HepG2 (cell line): ENCODE data around the gene BOD1L1. TPM values are rescaled to one million over a fixed set of nuclear protein-coding genes. Genes with fewer than 3 reads are reported as not detected.

ENCODE experiments used
- AGO2 ChIP-seq: fragments of 200-400 bp; formaldehyde crosslinking; optimal IDR thresholded peaks from 2 replicates; pipeline ENCODE3; 2017; ENCODE audit warnings: mild to moderate bottlenecking, low read depth, low read length, moderate library complexity
- CBX1 ChIP-seq: IDR thresholded peaks from one replicate; pipeline ENCODE4 v1.6.1; 2016; ENCODE audit warnings: antibody characterized with exemption, low read depth
- FOSL2 ChIP-seq: sonication (generic); formaldehyde crosslinking; IDR thresholded peaks from 2 replicates; pipeline ENCODE4 v1.4.0; 2020; ENCODE audit warnings: missing genetic modification reagents
- FOXK2 ChIP-seq: fragments of 450-650 bp; IDR thresholded peaks from 2 replicates; pipeline ENCODE4 v1.6.1; 2016
- IRF2 ChIP-seq: IDR thresholded peaks from 2 replicates; pipeline ENCODE4 v1.6.1; 2018; ENCODE audit warnings: missing genetic modification reagents, missing compliant biosample characterization
- KDM2A ChIP-seq: sonication (generic); formaldehyde crosslinking; IDR thresholded peaks from 2 replicates; pipeline ENCODE4 v1.4.0; 2020; ENCODE audit warnings: low read depth, missing genetic modification reagents, borderline replicate concordance
- KLF11 ChIP-seq: IDR thresholded peaks from 2 replicates; pipeline ENCODE4 v1.6.1; 2016; ENCODE audit warnings: missing compliant biosample characterization
- MEF2D ChIP-seq: sonication (generic); formaldehyde crosslinking; IDR thresholded peaks from 2 replicates; pipeline ENCODE4 v1.5.1; 2020; ENCODE audit warnings: mild to moderate bottlenecking, missing genetic modification reagents
- PHF5A ChIP-seq: IDR thresholded peaks from one replicate; pipeline ENCODE4 v1.6.1; 2018; ENCODE audit warnings: low read depth, missing genetic modification reagents; ENCODE audit not compliant: unreplicated experiment
- SP4 ChIP-seq: sonication (generic); formaldehyde crosslinking; IDR thresholded peaks from 2 replicates; pipeline ENCODE4 v1.8.1; 2023; ENCODE audit warnings: mild to moderate bottlenecking, missing genetic modification reagents
- SRY ChIP-seq: sonication (generic); formaldehyde crosslinking; IDR thresholded peaks from 2 replicates; pipeline ENCODE4 v1.8.0; 2022; ENCODE audit warnings: mild to moderate bottlenecking, missing genetic modification reagents
- TP53 ChIP-seq: sonication (generic); formaldehyde crosslinking; conservative IDR thresholded peaks from 2 replicates; pipeline ENCODE4 v1.4.0; 2020; ENCODE audit warnings: missing genetic modification reagents
- U2AF2 ChIP-seq: fragments of 200-400 bp; formaldehyde crosslinking; IDR thresholded peaks from 2 replicates; pipeline ENCODE4 v1.6.1; 2017; ENCODE audit warnings: low read depth, mild to moderate bottlenecking, low read length
- WIZ ChIP-seq: sonication (generic); formaldehyde crosslinking; IDR thresholded peaks from 2 replicates; pipeline ENCODE4 v1.5.1; 2020; ENCODE audit warnings: mild to moderate bottlenecking, missing genetic modification reagents
- ZBTB3 ChIP-seq: sonication (generic); formaldehyde crosslinking; IDR thresholded peaks from 2 replicates; pipeline ENCODE4 v1.4.0; 2020; ENCODE audit warnings: low read depth, mild to moderate bottlenecking, moderate library complexity, missing genetic modification reagents, borderline replicate concordance
- ZBTB7B ChIP-seq: sonication (generic); formaldehyde crosslinking; IDR thresholded peaks from 2 replicates; pipeline ENCODE4 v1.4.0; 2020; ENCODE audit warnings: missing genetic modification reagents
- ZIK1 ChIP-seq: sonication (generic); formaldehyde crosslinking; IDR thresholded peaks from 2 replicates; pipeline ENCODE4 v1.5.0; 2020; ENCODE audit warnings: mild to moderate bottlenecking, low read depth, missing genetic modification reagents, borderline replicate concordance
- ZNF280B ChIP-seq: sonication (generic); formaldehyde crosslinking; IDR thresholded peaks from 2 replicates; pipeline ENCODE4 v1.5.0; 2020; ENCODE audit warnings: missing genetic modification reagents, mild to moderate bottlenecking, borderline replicate concordance
- ZNF317 ChIP-seq: sonication (generic); formaldehyde crosslinking; IDR thresholded peaks from 2 replicates; pipeline ENCODE4 v1.5.0; 2020; ENCODE audit warnings: mild to moderate bottlenecking, missing genetic modification reagents
- ZNF614 ChIP-seq: IDR thresholded peaks from 2 replicates; pipeline ENCODE4 v1.6.1; 2018; ENCODE audit warnings: missing biosample characterization, missing genetic modification reagents, inconsistent platforms, borderline replicate concordance
- ZNF713 ChIP-seq: sonication (generic); formaldehyde crosslinking; IDR thresholded peaks from 2 replicates; pipeline ENCODE4 v1.4.0; 2020; ENCODE audit warnings: mild to moderate bottlenecking, missing genetic modification reagents
- ZNF737 ChIP-seq: sonication (generic); formaldehyde crosslinking; IDR thresholded peaks from 2 replicates; pipeline ENCODE4 v1.5.0; 2020; ENCODE audit warnings: missing genetic modification reagents, mild to moderate bottlenecking, borderline replicate concordance
- ZNF788 ChIP-seq: sonication (generic); formaldehyde crosslinking; IDR thresholded peaks from 2 replicates; pipeline ENCODE4 v1.5.0; 2020; ENCODE audit warnings: mild to moderate bottlenecking, missing genetic modification reagents, borderline replicate concordance
- polyA plus RNA-seq, 8 experiments: library from polyadenylated mRNA; depleted of rRNA in 3 of 8; stranded (reverse) in 7 of 8; unstranded in 1 of 8; fragments of >200 nt; fragmentation: Illumina TruSeq in 4 of 8; extraction: Trizol in 4 of 8; gene quantifications; 2 replicates each; pipeline versions ENCODE4 v1.2.1 to v1.2.3, GENCODE V29; 2011 to 2016; ENCODE audit warnings: low read depth in 4 of 8, missing spikeins in 1 of 8, mixed read lengths in 1 of 8; ENCODE audit not compliant: insufficient read depth in 1 of 8
- total RNA-seq, 5 experiments: library from RNA; depleted of rRNA; stranded (reverse); fragments of >200 nt; fragmentation: Illumina TruSeq; extraction: Trizol; gene quantifications; 2 replicates each; pipeline ENCODE4 v1.2.3, GENCODE V29; 2016; ENCODE audit warnings: low read depth in 1 of 5
- TF ChIP-seq, protein P1 (sequence below): sonication (generic); formaldehyde crosslinking; IDR thresholded peaks from 2 replicates; pipeline ENCODE4; 2020; ENCODE audit warnings: missing genetic modification reagents, mild to moderate bottlenecking, borderline replicate concordance
- TF ChIP-seq, protein P2 (sequence below): fragments of 450-650 bp; IDR thresholded peaks from 2 replicates; pipeline ENCODE4 v1.6.1; 2016

Gene BOD1L1
- total and polyA plus RNA-seq, 2 of the 13 experiments (the other 11 are each of a cell fraction or from before 2014, with no cell fraction given) = 11.7 to 17.9 TPM

GRCh38 chr4:13627606-13628311 is at the start of gene BOD1L1 (continued):
- TF ChIP-seq ZNF317 (CRISPR knock-in tag) = peak; percentile 41; the same call in 1 of the 2 replicates
- peak; percentile 46 for TF ChIP-seq AGO2
- TF ChIP-seq FOSL2 (CRISPR knock-in tag) = peak; percentile 65
- TF ChIP-seq ZBTB7B = peak; percentile 56; the same call in 1 of the 2 replicates
- peak; percentile 48; the same call in 1 of the 2 replicates for TF ChIP-seq SRY (CRISPR knock-in tag)
- peak; percentile 95 for TF ChIP-seq IRF2 (CRISPR knock-in tag)
- TF ChIP-seq ZNF788 (CRISPR knock-in tag) = peak; percentile 88; the same call in 1 of the 2 replicates
- TF ChIP-seq ZNF280B = 0 out of 2 replicates have a peak, but pooled peaks have one; percentile 26
- no peak for TF ChIP-seq ZNF713
- TF ChIP-seq ZBTB3 (CRISPR knock-in tag) = no peak
- peak; percentile 98 for TF ChIP-seq KDM2A
- TF ChIP-seq MEF2D (CRISPR knock-in tag) = peak; percentile 57; the same call in 1 of the 2 replicates
- peak; percentile 28 for TF ChIP-seq PHF5A
- TF ChIP-seq, protein P1, sequence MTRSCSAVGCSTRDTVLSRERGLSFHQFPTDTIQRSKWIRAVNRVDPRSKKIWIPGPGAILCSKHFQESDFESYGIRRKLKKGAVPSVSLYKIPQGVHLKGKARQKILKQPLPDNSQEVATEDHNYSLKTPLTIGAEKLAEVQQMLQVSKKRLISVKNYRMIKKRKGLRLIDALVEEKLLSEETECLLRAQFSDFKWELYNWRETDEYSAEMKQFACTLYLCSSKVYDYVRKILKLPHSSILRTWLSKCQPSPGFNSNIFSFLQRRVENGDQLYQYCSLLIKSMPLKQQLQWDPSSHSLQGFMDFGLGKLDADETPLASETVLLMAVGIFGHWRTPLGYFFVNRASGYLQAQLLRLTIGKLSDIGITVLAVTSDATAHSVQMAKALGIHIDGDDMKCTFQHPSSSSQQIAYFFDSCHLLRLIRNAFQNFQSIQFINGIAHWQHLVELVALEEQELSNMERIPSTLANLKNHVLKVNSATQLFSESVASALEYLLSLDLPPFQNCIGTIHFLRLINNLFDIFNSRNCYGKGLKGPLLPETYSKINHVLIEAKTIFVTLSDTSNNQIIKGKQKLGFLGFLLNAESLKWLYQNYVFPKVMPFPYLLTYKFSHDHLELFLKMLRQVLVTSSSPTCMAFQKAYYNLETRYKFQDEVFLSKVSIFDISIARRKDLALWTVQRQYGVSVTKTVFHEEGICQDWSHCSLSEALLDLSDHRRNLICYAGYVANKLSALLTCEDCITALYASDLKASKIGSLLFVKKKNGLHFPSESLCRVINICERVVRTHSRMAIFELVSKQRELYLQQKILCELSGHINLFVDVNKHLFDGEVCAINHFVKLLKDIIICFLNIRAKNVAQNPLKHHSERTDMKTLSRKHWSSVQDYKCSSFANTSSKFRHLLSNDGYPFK (CRISPR knock-in tag) = peak; percentile 96
- TF ChIP-seq U2AF2 = no peak
- TF ChIP-seq ZNF737 = 0 out of 2 replicates have a peak, but pooled peaks have one; percentile 49
- peak; percentile 87 for TF ChIP-seq TP53 (CRISPR knock-in tag)
- TF ChIP-seq ZNF614 (CRISPR knock-in tag) = 0 out of 2 replicates have a peak, but pooled peaks have one; percentile 56
- TF ChIP-seq, protein P2, sequence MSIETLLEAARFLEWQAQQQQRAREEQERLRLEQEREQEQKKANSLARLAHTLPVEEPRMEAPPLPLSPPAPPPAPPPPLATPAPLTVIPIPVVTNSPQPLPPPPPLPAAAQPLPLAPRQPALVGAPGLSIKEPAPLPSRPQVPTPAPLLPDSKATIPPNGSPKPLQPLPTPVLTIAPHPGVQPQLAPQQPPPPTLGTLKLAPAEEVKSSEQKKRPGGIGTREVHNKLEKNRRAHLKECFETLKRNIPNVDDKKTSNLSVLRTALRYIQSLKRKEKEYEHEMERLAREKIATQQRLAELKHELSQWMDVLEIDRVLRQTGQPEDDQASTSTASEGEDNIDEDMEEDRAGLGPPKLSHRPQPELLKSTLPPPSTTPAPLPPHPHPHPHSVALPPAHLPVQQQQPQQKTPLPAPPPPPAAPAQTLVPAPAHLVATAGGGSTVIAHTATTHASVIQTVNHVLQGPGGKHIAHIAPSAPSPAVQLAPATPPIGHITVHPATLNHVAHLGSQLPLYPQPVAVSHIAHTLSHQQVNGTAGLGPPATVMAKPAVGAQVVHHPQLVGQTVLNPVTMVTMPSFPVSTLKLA = no peak
- TF ChIP-seq WIZ (CRISPR knock-in tag) = 0 out of 2 replicates have a peak, but pooled peaks have one; percentile 72
- TF ChIP-seq FOXK2 = peak; percentile 85
- peak; percentile 74; the same call in 1 of the 2 replicates for TF ChIP-seq SP4 (CRISPR knock-in tag)
- 0 out of 2 replicates have a peak, but pooled peaks have one; percentile 47 for TF ChIP-seq KLF11 (CRISPR knock-in tag)
- no peak; the same call in 1 of the 2 replicates for TF ChIP-seq ZIK1 (CRISPR knock-in tag)
- peak; percentile 78 for TF ChIP-seq CBX1
